H1 (cell line): Measurements from ENCODE around the gene PRMT2. TPM values are rescaled to one million over a fixed set of nuclear protein-coding genes. Genes with fewer than 3 reads are reported as not detected.
A peak's percentile ranks its signal among the peaks of the same experiment; 100 is the strongest.

Experiments used
- CTCF ChIA-PET: fragments of 300-600 bp; sonication (Branson Sonifier 250); formaldehyde crosslinking; loops from one replicate; lab custom pipeline; 2021; ENCODE audit not compliant: partially characterized antibody; lab: Charles Lee
- POLR2A ChIA-PET: fragments of 300-600 bp; sonication (Branson Sonifier 250); formaldehyde crosslinking; loops from one replicate; lab custom pipeline; 2021; ENCODE audit warnings: inconsistent platforms; ENCODE audit not compliant: partially characterized antibody; lab: Charles Lee
- DNase-seq, 2 experiments: peaks; one replicate each; pipeline versions ENCODE4 v3.0.0 to v3.0.0-alpha.2; 2010 to 2022; ENCODE audit warnings: low spot score in 2 of 2, low read depth in 1 of 2, mixed read lengths in 1 of 2
- FAIRE-seq: peaks from 2 replicates; lab custom pipeline; 2011; peaks lifted over from hg19 to GRCh38; lab: Jason Lieb, UNC
- H2AFZ ChIP-seq: 2 replicates; pipeline ENCODE4 v1.8.1; 2012; ENCODE audit warnings: low read length, inconsistent platforms
- H2AK5ac ChIP-seq: 2 replicates; pipeline ENCODE4 v1.6.1; 2013; ENCODE audit warnings: low read depth, low read length
- H2BK120ac ChIP-seq: replicated peaks from 2 replicates; pipeline ENCODE3; 2013; ENCODE audit warnings: low read depth, low read length, inconsistent platforms
- H2BK12ac ChIP-seq: 2 replicates; pipeline ENCODE4 v1.6.1; 2013; ENCODE audit warnings: low read depth, low read length
- H2BK15ac ChIP-seq: 2 replicates; pipeline ENCODE4 v1.6.1; 2013; ENCODE audit warnings: low read length
- H2BK20ac ChIP-seq: 2 replicates; pipeline ENCODE4 v1.6.1; 2013; ENCODE audit warnings: low read length
- H2BK5ac ChIP-seq: 2 replicates; pipeline ENCODE4 v1.6.1; 2013; ENCODE audit warnings: low read depth, low read length
- H3K14ac ChIP-seq: 2 replicates; pipeline ENCODE4 v1.6.1; 2013; ENCODE audit warnings: inconsistent platforms; ENCODE audit not compliant: insufficient read length
- H3K18ac ChIP-seq: 2 replicates; pipeline ENCODE4 v1.6.1; 2013; ENCODE audit warnings: low read length; ENCODE audit errors: extremely low read depth
- H3K23ac ChIP-seq: 2 replicates; pipeline ENCODE4 v1.6.1; 2013; ENCODE audit warnings: inconsistent platforms; ENCODE audit not compliant: insufficient read length
- H3K23me2 ChIP-seq: 2 replicates; pipeline ENCODE4 v1.6.1; 2013; ENCODE audit warnings: low read depth, low read length
- H3K27ac ChIP-seq: 2 replicates; pipeline ENCODE4 v1.6.1; 2011; ENCODE audit warnings: low read depth, low read length, inconsistent platforms
- H3K27me3 ChIP-seq, 4 experiments: replicated peaks in 1 of 4; 1 replicate in 1 of 4; 2 replicates in 3 of 4; pipeline versions ENCODE4 v1.6.1 to v1.8.1; 2011 to 2013; ENCODE audit warnings: low read length in 3 of 4, mild to moderate bottlenecking in 3 of 4, inconsistent platforms in 2 of 4, mixed read lengths in 2 of 4, moderate library complexity in 1 of 4; ENCODE audit not compliant: control insufficient read depth in 3 of 4, insufficient read depth in 3 of 4; ENCODE audit errors: extremely low read depth in 1 of 4
- H3K36me3 ChIP-seq, 4 experiments: 2 replicates each; pipeline versions ENCODE4 v1.6.1 to v1.8.1; 2011 to 2013; ENCODE audit warnings: mild to moderate bottlenecking in 4 of 4, low read length in 3 of 4, moderate library complexity in 2 of 4, control low read depth in 1 of 4, inconsistent platforms in 1 of 4; ENCODE audit not compliant: insufficient read depth in 4 of 4, control insufficient read depth in 2 of 4
- H3K4ac ChIP-seq: replicated peaks from 2 replicates; pipeline ENCODE3; 2013; ENCODE audit warnings: low read length, low read depth, mixed read lengths, inconsistent platforms; ENCODE audit not compliant: insufficient read length
- H3K4me1 ChIP-seq, 4 experiments: replicated peaks in 1 of 4; 1 replicate in 1 of 4; 2 replicates in 3 of 4; pipeline versions ENCODE4 v1.6.1 to v1.8.1; 2011 to 2013; ENCODE audit warnings: low read length in 3 of 4, inconsistent platforms in 2 of 4, mixed read lengths in 1 of 4; ENCODE audit not compliant: insufficient read depth in 4 of 4, control insufficient read depth in 3 of 4
- H3K4me2 ChIP-seq, 2 experiments: 2 replicates each; pipeline versions ENCODE4 v1.6.1 to v1.8.1; 2011 to 2013; ENCODE audit warnings: low read depth in 2 of 2, low read length in 2 of 2, control low read depth in 1 of 2, inconsistent platforms in 1 of 2, mild to moderate bottlenecking in 1 of 2; ENCODE audit not compliant: insufficient read depth in 1 of 2
- H3K4me3 ChIP-seq, 4 experiments: fragments of 200-600, 300-600 bp in 1 of 4; sonication (generic), shearing (Covaris generic), sonication (Bioruptor Twin) in 1 of 4; 2 replicates each; pipeline versions ENCODE4 v1.5.1 to v1.8.1; 2011 to 2016; ENCODE audit warnings: low read length in 4 of 4, low read depth in 3 of 4, control low read depth in 2 of 4, inconsistent platforms in 2 of 4, mild to moderate bottlenecking in 2 of 4, mixed read lengths in 1 of 4, moderate library complexity in 1 of 4; ENCODE audit not compliant: insufficient read depth in 2 of 4; ENCODE audit errors: extremely low read depth in 1 of 4
- H3K56ac ChIP-seq: replicated peaks from 2 replicates; pipeline ENCODE3; 2013; ENCODE audit warnings: low read depth, mild to moderate bottlenecking, mixed read lengths, low read length, inconsistent platforms; ENCODE audit not compliant: insufficient read length
- H3K79me1 ChIP-seq: 2 replicates; pipeline ENCODE4 v1.6.1; 2013; ENCODE audit warnings: low read depth, low read length, control low read depth
- H3K79me2 ChIP-seq, 2 experiments: 2 replicates each; pipeline versions ENCODE4 v1.6.1 to v1.8.1; 2012 to 2013; ENCODE audit warnings: low read length in 2 of 2, mild to moderate bottlenecking in 2 of 2, inconsistent platforms in 1 of 2; ENCODE audit not compliant: insufficient read depth in 2 of 2, control insufficient read depth in 1 of 2
- H3K9ac ChIP-seq, 4 experiments: replicated peaks in 1 of 4; 1 replicate in 1 of 4; 2 replicates in 3 of 4; pipeline versions ENCODE4 v1.6.1 to v1.8.1; 2011 to 2013; ENCODE audit warnings: low read depth in 3 of 4, low read length in 3 of 4, control low read depth in 2 of 4, mild to moderate bottlenecking in 2 of 4, moderate library complexity in 2 of 4, inconsistent platforms in 1 of 4; ENCODE audit errors: extremely low read depth in 1 of 4
- H3K9me3 ChIP-seq, 2 experiments: 2 replicates each; pipeline versions ENCODE4 v1.6.1 to v1.8.1; 2012 to 2013; ENCODE audit warnings: mild to moderate bottlenecking in 2 of 2, moderate library complexity in 2 of 2, control low read depth in 1 of 2, inconsistent platforms in 1 of 2, low read depth in 1 of 2, low read length in 1 of 2, mixed read lengths in 1 of 2; ENCODE audit not compliant: insufficient read depth in 2 of 2
- H4K20me1 ChIP-seq, 2 experiments: replicated peaks in 1 of 2; 2 replicates each; pipeline versions ENCODE3 to v1.8.1; 2011 to 2013; ENCODE audit warnings: inconsistent platforms in 2 of 2, low read length in 2 of 2, mild to moderate bottlenecking in 1 of 2; ENCODE audit not compliant: insufficient read depth in 2 of 2, control insufficient read depth in 1 of 2
- H4K5ac ChIP-seq: 2 replicates; pipeline ENCODE4 v1.6.1; 2013; ENCODE audit warnings: low read length, low read depth, mixed read lengths, inconsistent platforms; ENCODE audit not compliant: insufficient read length
- H4K8ac ChIP-seq: 2 replicates; pipeline ENCODE4 v1.8.0; 2013; ENCODE audit warnings: mild to moderate bottlenecking, moderate library complexity, low read length, inconsistent platforms; ENCODE audit not compliant: insufficient read depth; ENCODE audit errors: extremely low read depth
- H4K91ac ChIP-seq: replicated peaks from 2 replicates; pipeline ENCODE3; 2013; ENCODE audit warnings: low read length, mixed read lengths, inconsistent platforms; ENCODE audit not compliant: insufficient read length
- BRCA1 ChIP-seq: IDR thresholded peaks from 2 replicates; pipeline ENCODE4 v1.6.1; 2012; ENCODE audit warnings: low read depth, low read length, improper control_type of control experiment
- CHD1 ChIP-seq: IDR thresholded peaks from 2 replicates; pipeline ENCODE4 v1.6.1; 2012; ENCODE audit warnings: low read depth, low read length, improper control_type of control experiment
- EGR1 ChIP-seq: IDR thresholded peaks from 2 replicates; pipeline ENCODE4 v1.6.1; 2011; ENCODE audit warnings: low read depth, low read length, borderline replicate concordance
- EZH2 ChIP-seq: fragments of 200-600 bp; sonication (generic); IDR thresholded peaks from 2 replicates; pipeline ENCODE4 v1.7.1; 2012; ENCODE audit warnings: low read depth, mild to moderate bottlenecking, moderate library complexity, low read length, inconsistent platforms; ENCODE audit not compliant: severe bottlenecking
- POLR2A ChIP-seq, 2 experiments: IDR thresholded peaks; 1 replicate in 1 of 2; 2 replicates in 1 of 2; pipeline ENCODE4 v1.6.1; 2011; ENCODE audit warnings: low read depth in 2 of 2, low read length in 2 of 2, mild to moderate bottlenecking in 2 of 2; ENCODE audit errors: control extremely low read depth in 1 of 2
- RAD21 ChIP-seq, 2 experiments: IDR thresholded peaks in 1 of 2; conservative IDR thresholded peaks in 1 of 2; 2 replicates each; pipeline ENCODE4 v1.6.1; 2011; ENCODE audit warnings: low read depth in 2 of 2, low read length in 2 of 2, improper control_type of control experiment in 1 of 2, inconsistent platforms in 1 of 2, mild to moderate bottlenecking in 1 of 2, moderate library complexity in 1 of 2
- SIRT6 ChIP-seq: IDR thresholded peaks from one replicate; pipeline ENCODE4 v1.7.1; 2012; ENCODE audit warnings: low read length, inconsistent platforms
- TAF7 ChIP-seq: optimal IDR thresholded peaks from 2 replicates; pipeline ENCODE3; 2011; ENCODE audit warnings: low read depth, mild to moderate bottlenecking, inconsistent platforms, low read length, moderate library complexity, borderline replicate concordance
- WGBS, 2 experiments: shearing (Covaris generic) in 1 of 2; methylation state at CpG; one replicate each; pipeline versions ENCODE4 v1.1.6 to v1.1.7; 2013 to 2015; ENCODE audit warnings: low lambda C conversion rate in 2 of 2, mixed read lengths in 2 of 2, inconsistent platforms in 1 of 2, low coverage in 1 of 2, missing lambda C conversion rate in 1 of 2; ENCODE audit not compliant: insufficient replicate concordance in 2 of 2, insufficient coverage in 1 of 2, insufficient read length in 1 of 2; ENCODE audit errors: extremely low coverage in 1 of 2, missing lambda C conversion rate in 1 of 2; 5-methylcytosine and 5-hydroxymethylcytosine counted together
- polyA plus RNA-seq, 7 experiments: library from polyadenylated mRNA; depleted of rRNA in 3 of 7; stranded (reverse) in 5 of 7; unstranded in 2 of 7; fragments of >200 nt in 5 of 7; fragments of 200-250 nt in 2 of 7; gene quantifications; 1 replicate in 5 of 7; 2 replicates in 1 of 7; 4 replicates in 1 of 7; pipeline versions ENCODE4 v1.2.1 to v1.2.3, GENCODE V29; 2011 to 2013; ENCODE audit warnings: missing spikeins in 2 of 7, mixed read lengths in 2 of 7
- total RNA-seq: library from RNA; stranded (reverse); fragmentation: NEBNext Ultra II Directional; extraction: Animal tissue kit (Norgen Biotek cat#: 25700); gene quantifications from 2 replicates; pipeline ENCODE4 v1.2.1, GENCODE V29; 2021
- TF ChIP-seq, protein P1 (sequence below): IDR thresholded peaks from 2 replicates; pipeline ENCODE4 v1.6.1; 2011; ENCODE audit warnings: low read length, improper control_type of control experiment
- TF ChIP-seq, protein P2 (sequence below): IDR thresholded peaks from 2 replicates; pipeline ENCODE4 v1.6.1; 2012; ENCODE audit warnings: low read length, inconsistent platforms

Gene PRMT2
- total and polyA plus RNA-seq, 2 of the 8 experiments (the other 6 are each of a cell fraction or from before 2014, with no cell fraction given): 45.8 to 59.2 TPM

DNA sequence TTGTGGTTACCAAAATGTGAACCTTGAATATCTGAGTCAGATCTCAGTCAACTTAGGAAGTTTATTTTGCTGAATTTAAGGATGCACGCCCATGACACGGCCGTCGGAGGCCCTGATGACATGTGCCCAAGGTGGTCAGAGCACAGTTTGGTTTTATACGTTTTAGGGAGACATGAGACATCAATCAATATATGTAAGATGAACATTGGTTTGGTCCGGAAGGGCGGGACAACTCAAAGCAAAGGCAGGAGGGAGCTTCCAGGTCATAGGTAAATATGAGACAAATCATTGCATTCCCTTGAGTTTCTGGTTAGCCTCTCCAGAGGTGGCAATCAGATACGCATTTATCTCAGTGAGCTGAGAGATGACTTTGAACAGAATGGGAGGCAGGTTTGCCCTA, 1.0 kb upstream of the PRMT2 start:
- no peak overlapping the region for H2AK5ac ChIP-seq
- H4K5ac ChIP-seq: no peak overlapping the region
- peak overlapping the region; percentile 66 to 94 for H3K4me2 ChIP-seq
- H3K18ac ChIP-seq: no peak overlapping the region
- no peaks in the 10 kb centered on the region for H3K9me3 ChIP-seq
- H2AFZ ChIP-seq: 0 out of 2 replicates have a peak overlapping the region, but pooled peaks have one; percentile 26
- H3K23ac ChIP-seq: no peak overlapping the region
- H2BK120ac ChIP-seq: no peak overlapping the region
- H3K4me1 ChIP-seq: peaks cover 0 to 8% (median 4%) of the 10 kb centered on the region in 4 experiments; a peak in 4 of 7 replicates
- H2BK12ac ChIP-seq: 0 out of 2 replicates have a peak overlapping the region, but pooled peaks have one; percentile 17
- H3K27ac ChIP-seq: no peak overlapping the region; the same call in 1 of the 2 replicates
- no peak overlapping the region for H2BK15ac ChIP-seq
- H3K79me1 ChIP-seq: no peaks in the 10 kb centered on the region
- H2BK20ac ChIP-seq: no peak overlapping the region
- no peak overlapping the region for H3K4ac ChIP-seq
- H2BK5ac ChIP-seq: no peak overlapping the region
- H3K79me2 ChIP-seq: peaks cover 5 to 13% of the 10 kb centered on the region in 2 experiments; a peak in 2 of 4 replicates
- H3K4me3 ChIP-seq: peak overlapping the region; percentile 80 to 98 (median 88); a peak in 7 of 8 replicates
- WGBS, 2 experiments: 89% methylated on average over 8 of the region's 8 CpGs; no CpG with 5 or more reads in 1 of the 2 experiments
- no peak for DNase-seq
- no peak overlapping the region for H3K56ac ChIP-seq
- CTCF ChIA-PET: interaction anchor here (0.6 to 3.4 kb wide), 7 partner anchors 7 to 44 kb away, joined by 3 to 11 read pairs (median 5); no protein-coding TSS in a partner anchor
- H4K20me1 ChIP-seq: peaks cover 0 to 4% of the 10 kb centered on the region in 2 experiments
- POLR2A ChIA-PET: interaction anchor here (0.8 to 2.4 kb wide), 8 partner anchors 14 to 177 kb away, joined by 3 to 18 read pairs (median 4); no protein-coding TSS in a partner anchor
- H3K23me2 ChIP-seq: peaks cover 4% of the 10 kb centered on the region; the same call in 1 of the 2 replicates
- no peaks in the 10 kb centered on the region for H3K27me3 ChIP-seq
- no peak overlapping the region for H4K8ac ChIP-seq
- H3K14ac ChIP-seq: no peak overlapping the region
- H3K36me3 ChIP-seq: peaks cover 0 to 12% (median 1%) of the 10 kb centered on the region in 4 experiments; a peak in 2 of 8 replicates
- no peak for FAIRE-seq
- no peak overlapping the region for H4K91ac ChIP-seq
- peak overlapping the region in 2 of 4 experiments; percentile 46 to 76; a peak in 4 of 7 replicates for H3K9ac ChIP-seq
- TF ChIP-seq TAF7 (no peak), BRCA1 (no peak), EZH2 (no peak), RAD21 (IDR thresholded peaks at IDR 0.05 in 1 of 2, conservative IDR thresholded peaks at IDR 0.05 in 1 of 2; ENCODE audit: low read depth in 2 of 2, low read length in 2 of 2) (no peak), POLR2A (IDR thresholded peaks at IDR 0.05; ENCODE audit: control extremely low read depth in 1 of 2, low read depth in 2 of 2, low read length in 2 of 2) (no peak), EGR1 (no peak), CHD1 (no peak), SIRT6 (no peak)
- TF ChIP-seq, protein P1, sequence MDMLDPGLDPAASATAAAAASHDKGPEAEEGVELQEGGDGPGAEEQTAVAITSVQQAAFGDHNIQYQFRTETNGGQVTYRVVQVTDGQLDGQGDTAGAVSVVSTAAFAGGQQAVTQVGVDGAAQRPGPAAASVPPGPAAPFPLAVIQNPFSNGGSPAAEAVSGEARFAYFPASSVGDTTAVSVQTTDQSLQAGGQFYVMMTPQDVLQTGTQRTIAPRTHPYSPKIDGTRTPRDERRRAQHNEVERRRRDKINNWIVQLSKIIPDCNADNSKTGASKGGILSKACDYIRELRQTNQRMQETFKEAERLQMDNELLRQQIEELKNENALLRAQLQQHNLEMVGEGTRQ: no peak
- TF ChIP-seq, protein P2, sequence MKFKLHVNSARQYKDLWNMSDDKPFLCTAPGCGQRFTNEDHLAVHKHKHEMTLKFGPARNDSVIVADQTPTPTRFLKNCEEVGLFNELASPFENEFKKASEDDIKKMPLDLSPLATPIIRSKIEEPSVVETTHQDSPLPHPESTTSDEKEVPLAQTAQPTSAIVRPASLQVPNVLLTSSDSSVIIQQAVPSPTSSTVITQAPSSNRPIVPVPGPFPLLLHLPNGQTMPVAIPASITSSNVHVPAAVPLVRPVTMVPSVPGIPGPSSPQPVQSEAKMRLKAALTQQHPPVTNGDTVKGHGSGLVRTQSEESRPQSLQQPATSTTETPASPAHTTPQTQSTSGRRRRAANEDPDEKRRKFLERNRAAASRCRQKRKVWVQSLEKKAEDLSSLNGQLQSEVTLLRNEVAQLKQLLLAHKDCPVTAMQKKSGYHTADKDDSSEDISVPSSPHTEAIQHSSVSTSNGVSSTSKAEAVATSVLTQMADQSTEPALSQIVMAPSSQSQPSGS: no peak
